SJSA1 (cell line): ENCODE data around the gene ANAPC2. TPM values are rescaled to one million over a fixed set of nuclear protein-coding genes. Genes with fewer than 3 reads are reported as not detected.

Source experiments
- DNase-seq, 2 experiments: peaks; one replicate each; pipeline ENCODE4 v3.0.0-alpha.2; 2015 to 2020; ENCODE audit warnings: low spot score in 2 of 2, low read depth in 1 of 2
- H3K27ac ChIP-seq: fragments of 250-450 bp; sonication (Bioruptor Pico); 2 replicates; pipeline ENCODE4 v1.5.1; 2020; ENCODE audit warnings: mild to moderate bottlenecking, moderate library complexity
- H3K27me3 ChIP-seq: fragments of 250-450 bp; sonication (Bioruptor Pico); replicated peaks from 2 replicates; pipeline ENCODE4 v1.5.1; 2020; ENCODE audit warnings: mild to moderate bottlenecking, moderate library complexity
- H3K36me3 ChIP-seq: fragments of 250-450 bp; sonication (Bioruptor Pico); 2 replicates; pipeline ENCODE4 v1.5.1; 2020; ENCODE audit warnings: mild to moderate bottlenecking
- H3K4me1 ChIP-seq: fragments of 250-450 bp; sonication (Bioruptor Pico); replicated peaks from 2 replicates; pipeline ENCODE4 v1.6.1; 2021; ENCODE audit warnings: mild to moderate bottlenecking
- H3K4me3 ChIP-seq: fragments of 250-450 bp; sonication (Bioruptor Pico); 2 replicates; pipeline ENCODE4 v1.5.1; 2020; ENCODE audit warnings: mild to moderate bottlenecking
- H3K9me3 ChIP-seq: fragments of 250-450 bp; sonication (Bioruptor Pico); replicated peaks from 2 replicates; pipeline ENCODE4 v1.5.1; 2020; ENCODE audit warnings: mild to moderate bottlenecking
- total RNA-seq: library from RNA; depleted of rRNA; stranded (reverse); fragments of >200 nt; shearing (Covaris generic); gene quantifications from 2 replicates; pipeline ENCODE4 v1.2.3, GENCODE V29; 2014

The ANAPC2 gene
- total RNA-seq, 1 experiment from 2014 or later: 13.7 TPM

DNA sequence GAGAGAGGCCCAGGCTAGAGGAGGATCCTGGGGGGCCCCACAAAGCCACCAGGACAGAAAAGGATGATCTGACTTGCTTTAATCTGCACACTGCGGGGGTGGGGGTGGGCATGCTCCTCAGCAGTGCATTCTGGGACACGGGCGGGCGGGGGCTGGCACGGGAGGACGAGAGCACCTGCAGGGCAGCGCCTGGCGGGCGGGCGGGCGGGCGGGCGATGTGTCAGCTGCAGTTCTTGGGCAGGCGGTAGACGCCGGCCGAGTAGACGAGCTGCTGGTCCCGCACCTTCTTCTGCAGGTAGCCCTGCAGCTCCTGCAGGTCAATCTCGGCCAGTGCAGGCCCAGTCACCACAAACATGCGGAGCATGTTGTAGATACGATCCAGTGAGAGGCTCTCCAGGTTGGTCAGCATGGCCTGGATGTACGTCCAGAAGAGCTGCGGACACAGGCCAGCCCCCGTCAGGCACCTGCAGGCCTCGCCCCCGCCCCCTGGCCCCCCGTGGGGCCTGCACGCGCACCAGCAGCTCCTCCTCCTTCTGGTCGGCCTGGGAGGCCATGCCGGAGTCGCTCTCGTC lies 13.6 kb downstream of the ANAPC2 start:
- Histone ChIP-seq H3K9me3 (no peaks in the 10 kb centered on the region), H3K4me3 (no peak overlapping the region), H3K36me3 (peaks cover 7% of the 10 kb centered on the region), H3K27me3 (peaks cover 20% of the 10 kb centered on the region), H3K4me1 (peaks cover 10% of the 10 kb centered on the region), H3K27ac (no peak overlapping the region)
- no peak for DNase-seq

GRCh38 chr9:137173796-137174664 lies 14.3 kb downstream of the ANAPC2 start:
- Histone ChIP-seq H3K36me3 (peaks cover 5% of the 10 kb centered on the region), H3K27me3 (peaks cover 28% of the 10 kb centered on the region), H3K4me3 (no peak overlapping the region), H3K9me3 (no peaks in the 10 kb centered on the region), H3K27ac (no peak overlapping the region), H3K4me1 (peaks cover 17% of the 10 kb centered on the region)
- DNase-seq: no peak

GRCh38 chr9:137172901-137173795 lies 15.2 kb downstream of the ANAPC2 start:
- Histone ChIP-seq H3K27ac (no peak overlapping the region), H3K36me3 (no peaks in the 10 kb centered on the region; the same call in none of the 2 replicates), H3K9me3 (no peaks in the 10 kb centered on the region), H3K4me1 (peaks cover 14% of the 10 kb centered on the region), H3K27me3 (peaks cover 35% of the 10 kb centered on the region), H3K4me3 (no peak overlapping the region)
- no peak for DNase-seq

DNA sequence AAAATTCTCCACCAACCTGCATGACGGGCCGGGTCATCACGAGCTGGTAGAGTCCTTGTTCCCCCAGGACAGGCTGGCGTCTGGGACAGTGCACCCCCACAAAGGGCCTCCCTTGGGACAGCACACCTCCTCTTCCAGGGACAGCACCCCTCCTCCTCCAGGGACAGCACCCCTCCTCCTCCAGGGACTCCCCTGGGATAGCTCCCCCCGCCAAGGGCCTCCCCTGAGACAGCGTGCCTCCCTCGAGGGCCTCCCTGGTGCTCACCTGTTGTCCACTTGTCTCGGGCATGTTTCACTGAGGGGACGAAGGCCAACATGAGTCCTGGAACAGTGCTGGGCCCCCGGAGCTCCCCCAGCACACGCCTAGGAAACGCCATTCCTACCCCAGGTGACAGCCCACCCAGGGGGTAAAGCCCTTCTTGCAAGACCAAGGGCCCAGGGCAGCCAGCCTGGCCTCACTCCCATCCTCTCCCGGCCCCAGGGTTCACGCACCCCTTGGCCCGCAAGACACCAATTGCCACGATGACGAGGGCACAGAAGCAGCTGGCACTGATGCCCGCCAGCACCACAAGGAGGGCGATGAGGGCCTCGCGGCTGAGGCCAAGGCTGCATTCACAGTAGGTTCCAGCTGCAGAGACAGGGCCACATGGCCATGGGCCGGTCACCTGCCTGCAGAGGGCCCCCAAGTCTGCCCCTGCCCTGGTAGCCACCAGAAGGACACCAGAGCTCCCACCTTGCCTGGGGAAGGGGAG lies 17.0 kb downstream of the ANAPC2 start:
- Histone ChIP-seq H3K4me1 (peaks cover 11% of the 10 kb centered on the region), H3K27me3 (peaks cover 53% of the 10 kb centered on the region), H3K36me3 (no peaks in the 10 kb centered on the region), H3K9me3 (no peaks in the 10 kb centered on the region), H3K4me3 (no peak overlapping the region), H3K27ac (no peak overlapping the region)
- DNase-seq: no peak

DNA sequence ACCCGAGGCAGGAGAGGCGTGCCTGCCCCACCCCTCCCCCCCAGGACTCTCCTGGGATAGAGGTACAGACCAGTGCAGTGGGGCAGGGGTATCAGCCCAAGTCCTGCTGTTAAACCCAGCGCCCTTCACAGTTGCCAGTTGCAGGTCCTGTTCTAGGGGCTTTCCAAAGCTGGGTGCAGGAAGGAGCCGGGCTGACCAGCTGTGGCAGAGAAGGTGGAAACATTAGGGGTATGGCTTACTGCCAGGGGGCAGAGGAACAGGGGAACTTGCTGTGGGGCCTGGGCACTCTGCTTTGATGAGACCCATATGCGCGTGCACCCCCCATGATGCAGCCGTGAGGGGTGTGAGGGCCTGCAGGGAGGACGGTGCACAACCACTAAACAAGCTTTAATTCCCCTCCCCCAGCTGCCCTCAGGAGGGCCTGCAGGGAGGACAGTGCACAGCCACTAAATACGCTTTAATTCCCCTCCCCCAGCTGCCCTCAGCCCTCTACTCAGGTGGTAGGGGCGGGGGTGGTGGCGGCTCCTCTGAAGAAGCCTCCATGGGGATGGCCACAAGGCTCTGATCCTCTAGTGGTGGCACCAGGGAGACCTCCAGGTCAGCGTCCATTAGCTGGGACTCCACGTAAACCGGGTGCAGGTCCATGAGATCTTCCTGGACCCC lies 17.7 kb downstream of the ANAPC2 start:
- DNase-seq: no peak
- peaks cover 11% of the 10 kb centered on the region for H3K4me1 ChIP-seq
- no peak overlapping the region for H3K4me3 ChIP-seq
- H3K9me3 ChIP-seq: no peaks in the 10 kb centered on the region
- H3K27me3 ChIP-seq: peaks cover 60% of the 10 kb centered on the region
- H3K36me3 ChIP-seq: no peaks in the 10 kb centered on the region
- H3K27ac ChIP-seq: no peak overlapping the region

DNA sequence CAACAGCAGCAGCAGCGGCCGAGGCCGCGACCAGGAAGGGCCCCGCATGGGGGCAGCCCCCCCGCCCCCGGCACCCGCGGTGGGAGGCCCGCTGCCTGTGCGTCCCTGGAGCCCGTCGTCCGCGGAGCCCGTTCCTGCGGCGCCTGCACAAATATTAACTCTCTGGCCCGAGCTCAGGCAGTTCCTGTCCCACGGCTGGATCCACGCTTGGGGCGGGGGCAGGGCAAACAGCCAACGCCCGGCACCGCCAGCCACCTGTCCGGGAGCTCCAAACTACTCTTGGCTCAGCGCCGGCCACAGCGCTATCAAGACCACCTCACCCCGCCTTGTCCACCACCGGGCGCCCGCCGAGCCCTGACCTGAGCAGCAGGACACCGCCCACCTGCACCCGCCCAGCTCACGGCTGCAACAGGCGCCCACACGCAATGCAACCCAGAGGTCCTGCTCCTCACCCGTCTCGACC lies 18.4 kb downstream of the ANAPC2 start, which contains the start of gene LRRC26:
TSS of gene LRRC26 (minus strand) at position 156 of the 463 bp plus-strand sequence. CDS start at position 48, 108 bp downstream.
- Histone ChIP-seq H3K36me3 (no peaks in the 10 kb centered on the region), H3K4me3 (no peak within 1 kb of the TSS), H3K4me1 (peaks cover 13% of the 10 kb centered on the region), H3K27ac (no peak within 1 kb of the TSS), H3K27me3 (peaks cover 67% of the 10 kb centered on the region), H3K9me3 (no peaks in the 10 kb centered on the region)
- DNase-seq: no peak

GRCh38 chr9:137168904-137169856 lies 19.2 kb downstream of the ANAPC2 start:
- no peak overlapping the region for H3K27ac ChIP-seq
- no peak for DNase-seq
- H3K9me3 ChIP-seq: no peaks in the 10 kb centered on the region
- peaks cover 75% of the 10 kb centered on the region for H3K27me3 ChIP-seq
- H3K4me3 ChIP-seq: no peak overlapping the region
- H3K4me1 ChIP-seq: peaks cover 19% of the 10 kb centered on the region
- no peaks in the 10 kb centered on the region for H3K36me3 ChIP-seq

- Histone ChIP-seq H3K4me3 (no peak overlapping the region), H3K9me3 (no peaks in the 10 kb centered on the region), H3K27ac (no peak overlapping the region), H3K36me3 (no peaks in the 10 kb centered on the region), H3K4me1 (peaks cover 19% of the 10 kb centered on the region), H3K27me3 (peaks cover 81% of the 10 kb centered on the region)
- DNase-seq: no peak
Observed at GRCh38 chr9:137168573-137168903, 19.8 kb downstream of the ANAPC2 start.

GRCh38 chr9:137167747-137168572 lies 20.4 kb downstream of the ANAPC2 start:
- H3K9me3 ChIP-seq: no peaks in the 10 kb centered on the region
- no peak for DNase-seq
- H3K27ac ChIP-seq: no peak overlapping the region
- peaks cover 19% of the 10 kb centered on the region for H3K4me1 ChIP-seq
- H3K36me3 ChIP-seq: no peaks in the 10 kb centered on the region
- H3K4me3 ChIP-seq: no peak overlapping the region
- H3K27me3 ChIP-seq: peaks cover 87% of the 10 kb centered on the region

- peaks cover 93% of the 10 kb centered on the region for H3K27me3 ChIP-seq
- DNase-seq: no peak
- no peaks in the 10 kb centered on the region for H3K36me3 ChIP-seq
- H3K4me1 ChIP-seq: peaks cover 19% of the 10 kb centered on the region
- no peak overlapping the region for H3K4me3 ChIP-seq
- H3K9me3 ChIP-seq: no peaks in the 10 kb centered on the region
- H3K27ac ChIP-seq: no peak overlapping the region
Observed at GRCh38 chr9:137167277-137167746, 21.0 kb downstream of the ANAPC2 start.
